A549 (cell line): ENCODE data around the gene MTHFS.

Source experiments
- CEBPB ChIP-seq, 2 experiments: fragments of >200 bp in 1 of 2; sonication (Bioruptor Twin) in 1 of 2; formaldehyde crosslinking in 1 of 2; IDR thresholded peaks; 2 replicates each; pipeline ENCODE4 v1.6.1; 2012 to 2016
- CTCF ChIP-seq: fragments of >200 bp; sonication (Bioruptor Twin); formaldehyde crosslinking; IDR thresholded peaks from 3 replicates; pipeline ENCODE4 v1.5.1; 2016
- FOSB ChIP-seq: fragments of 250-450 bp; sonication (Bioruptor Pico); IDR thresholded peaks from 2 replicates; pipeline ENCODE4 v1.5.0; 2020; ENCODE audit warnings: mild to moderate bottlenecking, moderate library complexity
- POLR2A ChIP-seq: IDR thresholded peaks from 2 replicates; pipeline ENCODE4 v1.6.1; 2012; ENCODE audit warnings: mild to moderate bottlenecking, low read length
- RAD21 ChIP-seq, 2 experiments: fragments of >200 bp in 1 of 2; sonication (Bioruptor Twin) in 1 of 2; formaldehyde crosslinking in 1 of 2; IDR thresholded peaks in 1 of 2; conservative IDR thresholded peaks in 1 of 2; 2 replicates in 1 of 2; 3 replicates in 1 of 2; pipeline ENCODE4 v1.6.1; 2012 to 2018; ENCODE audit warnings: inconsistent platforms in 1 of 2
- USF2 ChIP-seq: fragments of 450-650 bp; IDR thresholded peaks from 2 replicates; pipeline ENCODE4 v1.6.1; 2014; ENCODE audit warnings: antibody characterized with exemption

GRCh38 chr15:79829950-79830349 is 66.9 kb downstream of the MTHFS start:
- TF ChIP-seq CTCF (no peak), FOSB (CRISPR knock-in tag) (no peak), POLR2A (no peak), RAD21 (conservative IDR thresholded peaks at IDR 0.05 in 1 of 2, IDR thresholded peaks at IDR 0.05 in 1 of 2) (no peak), USF2 (no peak), CEBPB (IDR thresholded peaks at IDR 0.05) (no peak)
